SIG-M5 (cell line): ENCODE results near the gene DTWD1.
"Not testable (repeated sequence)": the region's sequence is repeated elsewhere in the genome, so short reads cannot be mapped to it uniquely, and the experiment has no call there.

ENCODE experiments used
- DNase-seq: peaks from one replicate; lab custom pipeline; 2025; lab: John Stamatoyannopoulos, UW

Gene DTWD1

GRCh38 chr15:49645941-49646340 is 25.1 kb downstream of the DTWD1 start:
- no peak for DNase-seq

GRCh38 chr15:49646891-49647290 is 26.0 kb downstream of the DTWD1 start:
- no peak for DNase-seq

- no peak for DNase-seq
These were observed 29.1 kb downstream of the DTWD1 start for GRCh38 chr15:49649987-49650386.

GRCh38 chr15:49650676-49651075 is 29.8 kb downstream of the DTWD1 start:
- DNase-seq: no peak

GRCh38 chr15:49652922-49653321 is 32.1 kb downstream of the DTWD1 start:
- DNase-seq: no peak

GRCh38 chr15:49656734-49657133 is 35.9 kb downstream of the DTWD1 start:
- DNase-seq: no peak

- DNase-seq: no peak
These were observed 43.9 kb downstream of the DTWD1 start for GRCh38 chr15:49664716-49665115.

GRCh38 chr15:49666486-49666885 is 45.6 kb downstream of the DTWD1 start:
- not testable (repeated sequence) for DNase-seq

- DNase-seq: no peak
These were observed 48.4 kb downstream of the DTWD1 start for GRCh38 chr15:49669288-49669687.

- DNase-seq: no peak
These were observed 53.0 kb downstream of the DTWD1 start for GRCh38 chr15:49673861-49674260.

GRCh38 chr15:49674370-49674769 is 53.5 kb downstream of the DTWD1 start:
- no peak for DNase-seq

GRCh38 chr15:49675041-49675440 is 54.2 kb downstream of the DTWD1 start:
- DNase-seq: no peak

- no peak for DNase-seq
These were observed 57.8 kb downstream of the DTWD1 start for GRCh38 chr15:49678655-49679054.

GRCh38 chr15:49686599-49686998 is 65.8 kb downstream of the DTWD1 start:
- no peak for DNase-seq

GRCh38 chr15:49688135-49688790 is 67.4 kb downstream of the DTWD1 start:
- DNase-seq: no peak

GRCh38 chr15:49692514-49693090 is 71.8 kb downstream of the DTWD1 start:
- no peak for DNase-seq

- DNase-seq: no peak
These were observed 72.7 kb downstream of the DTWD1 start for GRCh38 chr15:49693498-49693897.

- no peak for DNase-seq
These were observed 75.6 kb downstream of the DTWD1 start for GRCh38 chr15:49696433-49696832.

GRCh38 chr15:49697121-49697520 is 76.3 kb downstream of the DTWD1 start:
- DNase-seq: no peak

GRCh38 chr15:49702982-49703381 is 82.1 kb downstream of the DTWD1 start:
- DNase-seq: not testable (repeated sequence)
